Uterus (tissue), 2 donors: Measurements from ENCODE around the gene ZNF177.

Source experiments
- CTCF ChIP-seq, 4 experiments: fragments of 200-600 bp in 2 of 4; fragments of 450-650 bp in 2 of 4; sonication (generic) in 2 of 4; IDR thresholded peaks; one replicate each; pipeline ENCODE4 v1.5.1; 2016 to 2019; ENCODE audit warnings: antibody characterized with exemption in 4 of 4, mild to moderate bottlenecking in 2 of 4, moderate library complexity in 1 of 4
- POLR2A ChIP-seq, 2 donors: fragments of 450-650 bp; IDR thresholded peaks; one replicate each; pipeline ENCODE4 v1.6.1; 2016; ENCODE audit warnings: antibody characterized with exemption in 2 of 2, mild to moderate bottlenecking in 1 of 2, moderate library complexity in 1 of 2

GRCh38 chr19:9313756-9314155 lies 49.1 kb upstream of the ZNF177 start:
- TF ChIP-seq CTCF (IDR thresholded peaks at IDR 0.05) (no peak), POLR2A (IDR thresholded peaks at IDR 0.05) (no peak)
